GM18870 (cell line): Measurements from ENCODE around the gene GPR42.
"Not testable (repeated sequence)": the region's sequence is repeated elsewhere in the genome, so short reads cannot be mapped to it uniquely, and the experiment has no call there.

Experiments
- ATAC-seq: cut with Tn5 transposase; IDR thresholded peaks from one replicate; pipeline ENCODE4 v1.9.1; 2021; ENCODE audit warnings: moderate library complexity; ENCODE audit not compliant: unreplicated experiment

Gene GPR42

GRCh38 chr19:35346193-35347052 lies 24.4 kb upstream of the GPR42 start:
- ATAC-seq: no peak

GRCh38 chr19:35347171-35347929 lies 23.5 kb upstream of the GPR42 start, which contains the start of gene FFAR1:
Gene FFAR1, plus strand, starts transcription at chr19:35347902. Its CDS starts 3,650 bp downstream, at chr19:35351552.
- peak; percentile 63 for ATAC-seq

- no peak for ATAC-seq
Measured at GRCh38 chr19:35347930-35348298, 23.0 kb upstream of the GPR42 start.

- no peak for ATAC-seq
Measured at GRCh38 chr19:35348911-35349611, 21.8 kb upstream of the GPR42 start.

GRCh38 chr19:35349614-35350521 lies 21.0 kb upstream of the GPR42 start:
- ATAC-seq: no peak

- no peak for ATAC-seq
Measured at GRCh38 chr19:35350591-35350990, 20.3 kb upstream of the GPR42 start.

GRCh38 chr19:35351411-35352176 lies 19.3 kb upstream of the GPR42 start:
- ATAC-seq: no peak

- ATAC-seq: no peak
Measured at GRCh38 chr19:35352177-35352447, 18.8 kb upstream of the GPR42 start.

- ATAC-seq: no peak
Measured at GRCh38 chr19:35352448-35353304, 18.2 kb upstream of the GPR42 start.

- ATAC-seq: no peak
Measured at GRCh38 chr19:35353635-35354034, 17.2 kb upstream of the GPR42 start.

- ATAC-seq: no peak
Measured at GRCh38 chr19:35354898-35355297, 16.0 kb upstream of the GPR42 start.

GRCh38 chr19:35355791-35356460 lies 14.9 kb upstream of the GPR42 start:
- no peak for ATAC-seq

GRCh38 chr19:35357867-35358573 lies 12.8 kb upstream of the GPR42 start, which contains the start of gene FFAR3:
Gene FFAR3, plus strand, starts transcription at chr19:35358460. Its CDS starts 431 bp downstream, at chr19:35358891.
- ATAC-seq: no peak

GRCh38 chr19:35358834-35359233 lies 12.0 kb upstream of the GPR42 start:
- ATAC-seq: not testable (repeated sequence)

- not testable (repeated sequence) for ATAC-seq
Measured at GRCh38 chr19:35359395-35359794, 11.5 kb upstream of the GPR42 start.

- not testable (repeated sequence) for ATAC-seq
Measured at GRCh38 chr19:35360081-35360480, 10.8 kb upstream of the GPR42 start.

- ATAC-seq: no peak
Measured at GRCh38 chr19:35360880-35361420, 9.9 kb upstream of the GPR42 start.
